Myocyte (in vitro differentiated cells): Measurements from ENCODE around the gene MRPL40. TPM values are rescaled to one million over a fixed set of nuclear protein-coding genes. Genes with fewer than 3 reads are reported as not detected.

Experiments
- DNase-seq: peaks from one replicate; pipeline ENCODE4 v3.0.0-alpha.2; 2012; ENCODE audit warnings: low read depth
- polyA plus RNA-seq: library from polyadenylated mRNA; unstranded; fragments of >200 nt; gene quantifications from one replicate; pipeline ENCODE4 v1.2.1, GENCODE V29; 2012; ENCODE audit warnings: missing spikeins
- total RNA-seq: library from RNA; depleted of rRNA; stranded (reverse); fragments of >200 nt; gene quantifications from 2 replicates; pipeline ENCODE4 v1.2.3, GENCODE V29; 2014

The MRPL40 gene
- total RNA-seq: 38.7 and 45.2 TPM in 2 replicates
- 50.7 TPM for polyA plus RNA-seq

GRCh38 chr22:19432133-19432851 lies at the start of gene MRPL40:
MRPL40 (plus strand) TSS chr22:19432545; CDS start chr22:19432555, 10 bp downstream.
- peak; percentile 97 for DNase-seq

- no peak for DNase-seq
Observed at GRCh38 chr22:19383292-19383691, 49.1 kb upstream of the MRPL40 start.

DNA sequence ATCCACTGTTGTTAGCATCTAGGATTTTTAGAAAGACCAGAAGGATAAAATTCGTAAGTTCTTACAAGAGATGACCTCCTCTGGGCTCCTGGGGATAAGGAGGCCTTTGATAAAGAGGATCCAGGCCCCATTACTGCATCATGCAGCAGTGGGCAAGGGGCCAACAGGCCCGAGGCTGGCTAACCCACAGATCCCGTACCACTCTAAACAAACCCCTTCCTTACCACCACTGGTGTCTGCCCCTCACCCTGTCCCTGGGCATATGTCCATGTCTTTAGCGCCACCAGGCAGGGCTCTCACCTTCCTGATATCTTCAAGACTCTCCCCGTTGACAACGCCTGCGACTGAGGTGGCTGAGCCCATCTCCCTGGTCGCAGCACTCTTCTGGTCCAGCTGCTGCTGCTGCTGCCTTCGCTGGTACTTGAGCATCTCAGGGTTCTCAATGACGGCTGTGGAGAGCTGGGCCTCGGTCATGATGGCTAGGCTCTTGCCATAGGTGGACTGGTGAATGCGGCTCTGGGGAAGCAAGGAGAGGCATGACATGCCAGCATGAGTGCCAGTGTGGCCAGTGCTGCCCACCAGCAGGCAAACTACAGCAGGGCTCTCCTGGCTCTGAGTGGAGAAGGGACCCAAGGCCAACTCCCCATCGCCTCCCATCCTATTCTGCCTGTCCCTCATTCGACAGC lies 47.0 kb upstream of the MRPL40 start:
- no peak for DNase-seq

- no peak for DNase-seq
Observed at GRCh38 chr22:19386248-19386647, 46.1 kb upstream of the MRPL40 start.

GRCh38 chr22:19387038-19387437 lies 45.3 kb upstream of the MRPL40 start:
- no peak for DNase-seq

GRCh38 chr22:19387575-19387974 lies 44.8 kb upstream of the MRPL40 start:
- no peak for DNase-seq

- no peak for DNase-seq
Observed at GRCh38 chr22:19393704-19394103, 38.6 kb upstream of the MRPL40 start.

DNA sequence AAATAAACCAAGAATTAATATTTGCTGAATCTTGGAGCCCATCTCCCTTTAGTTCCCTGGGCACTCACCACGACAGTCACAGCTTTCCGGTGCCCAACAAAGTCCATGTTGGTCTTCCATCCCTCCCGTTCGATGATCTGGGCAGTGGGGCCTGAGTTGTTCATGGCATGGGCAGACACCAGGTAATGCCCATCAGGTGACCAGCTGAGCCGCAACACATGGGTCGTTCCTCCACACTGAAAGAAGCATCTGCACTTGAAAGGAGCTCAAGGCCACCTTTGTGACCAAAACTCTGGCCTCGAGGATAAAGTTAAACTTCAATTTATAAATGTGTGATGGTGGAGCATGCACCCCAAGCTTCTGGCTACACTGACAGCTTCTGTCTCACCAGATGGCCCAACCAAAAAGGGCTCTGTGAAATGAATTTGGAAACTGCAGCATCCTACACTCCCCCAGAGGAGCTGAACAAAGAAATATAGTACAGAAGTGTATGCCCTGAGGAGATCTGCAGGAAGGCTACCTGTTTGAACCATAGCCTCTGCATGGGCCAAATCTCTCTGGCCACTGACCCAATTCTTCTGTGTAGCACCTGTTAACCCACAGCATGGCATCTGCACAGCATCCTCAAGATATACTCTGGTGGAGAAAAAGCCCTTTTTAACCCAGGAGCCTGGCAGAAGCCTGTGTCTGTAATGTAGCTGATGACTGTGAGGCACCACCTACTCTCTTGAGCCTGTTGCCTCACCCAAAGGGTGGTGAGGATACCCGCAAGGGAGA lies 37.9 kb upstream of the MRPL40 start:
- no peak for DNase-seq

GRCh38 chr22:19395276-19395675 lies 37.1 kb upstream of the MRPL40 start:
- no peak for DNase-seq

GRCh38 chr22:19396561-19396933 lies 35.8 kb upstream of the MRPL40 start:
- no peak for DNase-seq

- no peak for DNase-seq
Observed at GRCh38 chr22:19396934-19397733, 35.2 kb upstream of the MRPL40 start.

DNA sequence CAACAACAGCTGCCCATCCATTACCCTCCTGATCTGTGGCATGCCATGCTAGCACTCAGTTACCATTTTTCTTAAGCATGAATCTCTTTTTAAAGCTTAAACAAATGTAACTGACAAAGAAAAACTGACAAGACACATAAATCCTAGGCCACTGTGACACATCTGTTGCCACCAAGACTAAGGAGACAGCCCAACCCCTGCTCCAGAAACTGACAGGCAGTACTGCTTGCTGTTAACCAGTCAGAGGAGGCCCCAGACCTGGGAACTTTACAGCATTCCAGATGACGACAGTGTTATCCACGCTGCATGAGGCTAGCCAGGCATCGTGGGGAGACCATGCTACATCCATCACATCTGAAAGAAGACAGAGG lies 34.6 kb upstream of the MRPL40 start:
- no peak for DNase-seq

GRCh38 chr22:19398206-19398605 lies 34.1 kb upstream of the MRPL40 start:
- DNase-seq: peak; percentile 54

- DNase-seq: no peak
Observed at GRCh38 chr22:19398652-19399051, 33.7 kb upstream of the MRPL40 start.

DNA sequence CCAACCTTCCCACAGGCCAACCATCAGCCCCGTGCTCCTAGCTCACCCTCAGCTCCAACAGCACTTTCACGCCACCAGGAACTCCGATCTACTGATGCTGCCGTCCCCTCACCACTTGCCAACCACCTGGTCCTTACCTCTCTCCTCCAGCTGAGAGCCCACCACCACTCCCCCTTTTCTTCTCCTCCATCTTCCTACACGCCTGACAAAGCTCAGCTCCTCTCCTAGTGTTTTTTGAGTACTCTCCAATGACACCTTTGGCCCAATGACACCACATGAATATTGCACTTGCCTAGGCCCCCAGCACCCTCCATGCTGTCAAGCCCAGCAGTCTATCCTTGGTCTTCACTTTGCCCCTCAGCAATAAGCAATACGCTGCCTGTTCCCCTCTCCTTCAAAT lies 31.5 kb upstream of the MRPL40 start:
- no peak for DNase-seq

GRCh38 chr22:19401483-19401882 lies 30.9 kb upstream of the MRPL40 start:
- no peak for DNase-seq

DNA sequence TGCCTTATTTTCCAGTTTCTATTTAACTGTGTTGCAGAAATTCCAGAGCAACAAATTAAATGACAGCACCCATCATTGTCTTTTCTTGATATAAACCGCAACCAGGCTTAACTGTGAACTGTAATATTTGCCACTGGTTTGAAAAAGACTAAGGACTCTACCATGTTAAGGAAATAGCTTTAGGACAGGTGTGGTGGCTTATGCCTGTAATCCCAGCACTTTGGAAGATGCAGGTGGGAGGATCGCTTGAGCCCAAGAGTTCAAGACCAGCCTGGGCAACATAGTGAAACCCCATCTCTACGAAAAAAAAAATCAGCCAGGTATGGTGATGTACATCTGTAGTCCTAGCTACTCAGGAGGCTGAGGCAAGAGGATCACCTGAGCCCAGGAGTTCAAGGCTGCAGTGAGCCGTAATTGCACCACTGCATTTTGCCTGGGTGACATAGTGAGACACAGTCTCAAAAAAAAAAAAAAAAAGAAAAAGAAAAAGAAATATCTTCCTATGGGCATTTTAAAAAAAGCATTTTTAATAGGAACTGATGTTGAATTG lies 29.6 kb upstream of the MRPL40 start:
- no peak for DNase-seq

- DNase-seq: no peak
Observed at GRCh38 chr22:19404676-19405075, 27.7 kb upstream of the MRPL40 start.

DNA sequence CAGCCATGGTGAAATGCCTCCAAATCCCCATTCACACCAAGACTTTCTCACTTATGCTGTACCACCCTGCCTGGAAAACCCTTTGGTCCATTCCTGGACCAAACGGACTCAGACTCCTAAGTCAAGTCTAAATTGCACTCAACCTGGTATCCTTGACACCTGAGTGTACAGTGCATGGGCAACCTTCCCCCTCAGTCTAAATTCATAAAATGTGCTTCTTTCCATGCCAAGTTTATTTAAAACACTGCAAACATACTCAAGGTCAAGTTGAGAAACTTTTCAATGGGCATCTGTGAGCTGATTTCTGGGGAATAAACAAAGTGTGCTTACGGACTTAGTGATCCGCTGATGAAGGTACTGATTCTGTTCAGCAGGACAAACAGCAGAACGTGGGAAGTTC lies 27.2 kb upstream of the MRPL40 start:
- no peak for DNase-seq

DNA sequence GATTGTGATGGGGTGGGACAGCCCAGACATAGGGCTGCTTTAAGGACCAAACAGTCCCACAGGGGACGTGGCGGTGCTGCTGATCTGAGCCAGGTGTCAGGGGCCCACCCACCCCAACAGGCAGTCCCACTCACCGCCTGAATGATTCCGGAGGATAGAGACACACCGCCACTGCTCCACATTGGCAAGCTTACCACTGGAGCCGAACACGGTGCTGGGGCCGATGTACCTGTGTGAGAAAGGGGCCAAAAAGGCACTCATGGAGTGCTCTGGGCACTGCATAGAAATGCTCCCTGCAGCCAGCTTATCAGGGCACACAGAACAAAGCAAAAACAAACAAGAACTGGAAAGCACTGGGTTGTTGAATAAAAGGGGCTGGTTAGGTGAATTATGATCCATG lies 26.7 kb upstream of the MRPL40 start:
- DNase-seq: no peak

- DNase-seq: no peak
Observed at GRCh38 chr22:19406281-19406811, 26.0 kb upstream of the MRPL40 start.
